SH-SY5Y (cell line): Measurements from ENCODE around the gene THSD4.

ENCODE experiments used
- GATA2 ChIP-seq: IDR thresholded peaks from 2 replicates; pipeline ENCODE4 v1.6.1; 2011; ENCODE audit warnings: mild to moderate bottlenecking, low read depth, low read length
- GATA3 ChIP-seq: IDR thresholded peaks from 2 replicates; pipeline ENCODE4 v1.6.1; 2011; ENCODE audit warnings: low read depth, mild to moderate bottlenecking, low read length, moderate library complexity

DNA sequence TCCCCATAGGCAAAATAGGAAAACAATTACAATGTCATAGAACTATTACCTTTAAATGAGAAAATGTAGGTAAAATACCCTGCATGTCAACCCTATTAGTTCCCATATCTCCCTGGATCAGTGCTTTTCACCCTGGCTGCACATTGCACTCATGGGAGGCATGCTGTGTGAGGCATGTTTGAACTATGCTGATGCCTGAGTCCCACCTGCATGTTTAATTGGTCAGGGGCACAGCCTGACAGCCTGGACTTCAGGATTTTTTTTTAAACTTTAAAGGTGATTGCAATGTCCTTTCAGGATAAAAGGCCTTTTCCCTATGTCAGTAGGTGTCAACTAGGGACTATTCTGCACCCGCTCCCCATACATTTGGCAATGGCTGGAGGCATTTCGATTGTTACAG, 559.1 kb downstream of the THSD4 start:
- no peak for TF ChIP-seq GATA2
- no peak for TF ChIP-seq GATA3
